SK-N-SH (cell line): ENCODE measurements around the gene LRRC8C. TPM values are rescaled to one million over a fixed set of nuclear protein-coding genes. Genes with fewer than 3 reads are reported as not detected.

Experiments
- CTCF ChIA-PET: fragments of 300-600, 350-600 bp; formaldehyde crosslinking; extraction: SDS; loops from one replicate; lab custom pipeline; 2021; lab: Yijun Ruan, JAX
- POLR2A ChIA-PET: fragments of 350-600 bp; sonication (Branson Sonifier 250); formaldehyde crosslinking; extraction: SDS; loops from one replicate; lab custom pipeline; 2020; ENCODE audit warnings: antibody characterized with exemption, inconsistent platforms; lab: Yijun Ruan, JAX
- DNase-seq: peaks from one replicate; pipeline ENCODE4 v3.0.0; 2012
- H2AFZ ChIP-seq: fragments of 200-600 bp; sonication (generic); 2 replicates; pipeline ENCODE4 v1.8.1; 2016; ENCODE audit warnings: antibody characterized with exemption, mild to moderate bottlenecking, low read depth
- H3F3A ChIP-seq: fragments of 200-600 bp; sonication (generic); replicated peaks from 2 replicates; pipeline ENCODE3; 2016; ENCODE audit warnings: antibody characterized with exemption, mild to moderate bottlenecking; ENCODE audit not compliant: insufficient read depth
- H3K27ac ChIP-seq, 2 experiments: fragments of 200-500 bp in 1 of 2; fragments of 200-600 bp in 1 of 2; sonication (Bioruptor generic) in 1 of 2; sonication (generic), shearing (Covaris generic) in 1 of 2; 2 replicates each; pipeline versions ENCODE4 v1.5.1 to v1.6.1; 2014 to 2016; ENCODE audit warnings: low read depth in 2 of 2, inconsistent platforms in 1 of 2, low read length in 1 of 2, mild to moderate bottlenecking in 1 of 2, mixed read lengths in 1 of 2
- H3K27me3 ChIP-seq: fragments of 200-600 bp; sonication (generic), shearing (Covaris generic); 2 replicates; pipeline ENCODE4 v1.6.1; 2016; ENCODE audit warnings: mixed run types; ENCODE audit not compliant: insufficient read depth
- H3K36me3 ChIP-seq, 2 experiments: fragments of 200-500 bp in 1 of 2; fragments of 200-600 bp in 1 of 2; sonication (Bioruptor generic) in 1 of 2; sonication (generic) in 1 of 2; replicated peaks in 1 of 2; 2 replicates each; pipeline versions ENCODE3 to v1.5.1; 2014 to 2016; ENCODE audit warnings: low read length in 1 of 2, mild to moderate bottlenecking in 1 of 2; ENCODE audit not compliant: insufficient read depth in 2 of 2, control insufficient read depth in 1 of 2
- H3K4me1 ChIP-seq, 2 experiments: fragments of 200-500 bp in 1 of 2; fragments of 200-600 bp in 1 of 2; sonication (Bioruptor generic) in 1 of 2; sonication (generic), shearing (Covaris generic) in 1 of 2; 2 replicates each; pipeline versions ENCODE4 v1.5.1 to v1.6.1; 2014 to 2016; ENCODE audit warnings: low read depth in 1 of 2, low read length in 1 of 2, mixed run types in 1 of 2; ENCODE audit not compliant: insufficient read depth in 2 of 2, control insufficient read depth in 1 of 2
- H3K4me2 ChIP-seq: fragments of 200-600 bp; sonication (generic), shearing (Covaris generic); 2 replicates; pipeline ENCODE4 v1.6.1; 2017; ENCODE audit warnings: mixed run types
- H3K4me3 ChIP-seq, 2 experiments: fragments of 200-500 bp in 1 of 2; fragments of 200-600 bp in 1 of 2; sonication (Bioruptor generic) in 1 of 2; sonication (generic), shearing (Covaris generic) in 1 of 2; 2 replicates each; pipeline versions ENCODE4 v1.5.1 to v1.8.1; 2014 to 2016; ENCODE audit warnings: low read depth in 2 of 2, inconsistent platforms in 1 of 2, low read length in 1 of 2, mild to moderate bottlenecking in 1 of 2, mixed read lengths in 1 of 2, moderate library complexity in 1 of 2
- H3K79me2 ChIP-seq: fragments of 200-600 bp; sonication (generic); 2 replicates; pipeline ENCODE4 v1.8.1; 2017; ENCODE audit warnings: mild to moderate bottlenecking; ENCODE audit not compliant: insufficient read depth
- H3K9ac ChIP-seq: fragments of 200-600 bp; sonication (generic); 2 replicates; pipeline ENCODE4 v1.6.1; 2017; ENCODE audit warnings: mixed run types
- H3K9me2 ChIP-seq: fragments of 200-600 bp; sonication (generic); 2 replicates; pipeline ENCODE4 v1.6.1; 2017; ENCODE audit warnings: mixed run types
- H3K9me3 ChIP-seq: fragments of 200-600 bp; sonication (generic); 2 replicates; pipeline ENCODE4 v1.6.1; 2017; ENCODE audit warnings: mixed run types, mild to moderate bottlenecking, moderate library complexity
- H4K20me1 ChIP-seq: fragments of 200-600 bp; sonication (generic); 2 replicates; pipeline ENCODE4 v1.6.1; 2017; ENCODE audit warnings: mild to moderate bottlenecking, mixed run types; ENCODE audit not compliant: insufficient read depth
- CTCF ChIP-seq: fragments of 200-600 bp; sonication (generic); IDR thresholded peaks from 2 replicates; pipeline ENCODE4 v1.6.1; 2017; ENCODE audit warnings: antibody characterized with exemption, mild to moderate bottlenecking, moderate library complexity
- EZH2phosphoT487 ChIP-seq: fragments of 200-600 bp; sonication (generic); IDR thresholded peaks from 2 replicates; pipeline ENCODE4 v1.6.1; 2017; ENCODE audit warnings: low read depth, mixed run types, mild to moderate bottlenecking, antibody characterized with exemption, moderate library complexity, borderline replicate concordance
- NRF1 ChIP-seq: IDR thresholded peaks from 2 replicates; pipeline ENCODE4 v1.6.1; 2012; ENCODE audit warnings: low read depth, mild to moderate bottlenecking, low read length
- RCOR1 ChIP-seq: fragments of 150-350 bp; IDR thresholded peaks from 2 replicates; pipeline ENCODE4 v1.6.1; 2017; ENCODE audit warnings: antibody characterized with exemption, low read length
- RFX5 ChIP-seq: IDR thresholded peaks from 2 replicates; pipeline ENCODE4 v1.6.1; 2012; ENCODE audit warnings: mild to moderate bottlenecking, improper control_type of control experiment, low read length
- SIN3A ChIP-seq: IDR thresholded peaks from 2 replicates; pipeline ENCODE4 v1.6.1; 2012; ENCODE audit warnings: low read depth, mild to moderate bottlenecking, low read length, moderate library complexity, borderline replicate concordance
- SMC3 ChIP-seq: IDR thresholded peaks from 2 replicates; pipeline ENCODE4 v1.6.1; 2012; ENCODE audit warnings: low read depth, low read length, improper control_type of control experiment
- TAF1 ChIP-seq: IDR thresholded peaks from 2 replicates; pipeline ENCODE4 v1.6.1; 2012; ENCODE audit warnings: low read depth, mild to moderate bottlenecking, low read length, moderate library complexity, borderline replicate concordance
- USF2 ChIP-seq: fragments of 150-350 bp; IDR thresholded peaks from 2 replicates; pipeline ENCODE4 v1.6.1; 2017; ENCODE audit warnings: antibody characterized with exemption, low read length, low read depth, borderline replicate concordance
- ZBTB33 ChIP-seq: IDR thresholded peaks from 2 replicates; pipeline ENCODE4 v1.4.0; 2012; ENCODE audit warnings: low read depth, borderline replicate concordance
- WGBS: methylation state at CpG from one replicate; pipeline ENCODE4 v1.1.6; 2017; ENCODE audit warnings: low lambda C conversion rate; 5-methylcytosine and 5-hydroxymethylcytosine counted together
- polyA plus RNA-seq, 3 experiments: library from polyadenylated mRNA; depleted of rRNA; stranded (reverse); fragments of >200 nt; gene quantifications; 2 replicates each; pipeline ENCODE4 v1.2.3, GENCODE V29; 2012

Gene LRRC8C
- polyA plus RNA-seq, 1 of the 3 experiments (the other 2 are of a cell fraction) = 4.2 TPM

- TF ChIP-seq EZH2phosphoT487 (no peak), SMC3 (no peak), NRF1 (no peak), ZBTB33 (no peak)
These were observed 106.9 kb downstream of the LRRC8C start (continued) for GRCh38 chr1:89739844-89740216.

- Histone ChIP-seq H2AFZ (no peak overlapping the region), H3K9me2 (no peaks in the 10 kb centered on the region), H3K27ac (no peak overlapping the region), H3K79me2 (no peaks in the 10 kb centered on the region), H3K4me3 (no peak overlapping the region), H3K27me3 (no peaks in the 10 kb centered on the region), H3K9ac (no peak overlapping the region), H4K20me1 (no peaks in the 10 kb centered on the region), H3K4me1 (peaks cover 0 to 8% of the 10 kb centered on the region in 2 experiments; a peak in 1 of 4 replicates), H3F3A (no peaks in the 10 kb centered on the region), H3K4me2 (no peak overlapping the region), H3K36me3 (no peaks in the 10 kb centered on the region), H3K9me3 (no peaks in the 10 kb centered on the region)
- DNase-seq = no peak
- ChIA-PET CTCF (interaction anchor here (2.6 kb wide), 1 partner anchor 19 kb away, joined by 13 read pairs; no protein-coding TSS in a partner anchor), POLR2A (no interaction called here)
- 51% methylated on average over 4 of the region's 4 CpGs for WGBS
- TF ChIP-seq RCOR1 (no peak), USF2 (no peak), SIN3A (no peak), TAF1 (no peak), NRF1 (no peak), RFX5 (no peak), CTCF (no peak)
- TF ChIP-seq, all 33 proteins: peak for 0
These were observed 110.9 kb downstream of the LRRC8C start for GRCh38 chr1:89743788-89744187.
